Inflammatory macrophage (primary cell): ENCODE measurements around the gene LCNL1.

ENCODE experiments used
- DNase-seq, 2 donors: peaks; one replicate each; pipeline ENCODE4 v3.0.0-alpha.2; 2020 to 2022
- total RNA-seq, 18 experiments: gene quantifications; one replicate each; lab custom pipeline; 2026; ENCODE audit warnings: mixed read lengths in 6 of 18, inconsistent platforms in 2 of 18; lab: John Stamatoyannopoulos, UW

The LCNL1 gene
- total RNA-seq: 0 to 2.6 (median 0.15) reads per million in 18 experiments

GRCh38 chr9:136982232-136983051 lies at the start of gene LCNL1:
Gene LCNL1, plus strand, starts transcription at chr9:136982993. Its CDS starts 594 bp downstream, at chr9:136983587.
- DNase-seq: no peak

DNA sequence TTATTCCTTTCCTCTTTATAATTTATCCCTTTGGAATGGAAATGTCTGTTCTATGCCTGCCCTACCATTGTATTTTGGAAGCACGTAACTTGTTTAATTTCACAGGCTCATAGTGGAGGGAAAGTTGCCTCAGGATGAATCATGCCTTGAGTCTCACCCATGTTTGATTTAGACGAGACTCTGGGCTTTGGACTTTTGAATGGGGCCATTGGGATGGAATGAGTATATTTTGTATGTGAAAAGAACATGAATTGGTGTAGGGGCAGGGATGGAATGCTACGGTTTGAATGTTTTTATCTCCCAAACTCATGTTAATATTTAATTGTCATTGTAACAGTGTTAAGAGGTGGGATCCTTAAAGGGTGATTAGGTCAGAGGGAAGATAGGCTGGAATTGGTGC lies 48.5 kb upstream of the LCNL1 start:
- DNase-seq: no peak

DNA sequence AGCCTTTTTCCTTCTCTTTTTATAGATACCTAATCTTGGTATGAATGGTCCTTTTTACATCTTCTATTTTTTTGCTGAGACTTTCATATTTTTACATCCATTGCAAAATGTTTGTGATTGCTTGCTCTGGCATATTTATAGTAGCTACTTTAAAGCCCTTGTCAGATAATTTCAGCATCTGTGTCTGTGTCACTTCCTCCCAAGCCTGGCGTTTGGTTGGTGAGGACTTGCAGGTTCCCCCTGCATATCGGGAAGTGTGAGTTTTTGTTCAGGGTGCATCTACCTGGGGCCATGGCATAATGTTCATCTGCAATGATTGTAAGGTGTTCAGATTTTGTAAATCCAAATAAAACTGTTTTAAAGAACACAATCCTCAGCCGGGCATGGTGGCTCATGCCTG lies 47.1 kb upstream of the LCNL1 start:
- DNase-seq: peak; percentile 47 to 67

- DNase-seq: no peak
These were observed 46.1 kb upstream of the LCNL1 start for GRCh38 chr9:136936645-136937170.

DNA sequence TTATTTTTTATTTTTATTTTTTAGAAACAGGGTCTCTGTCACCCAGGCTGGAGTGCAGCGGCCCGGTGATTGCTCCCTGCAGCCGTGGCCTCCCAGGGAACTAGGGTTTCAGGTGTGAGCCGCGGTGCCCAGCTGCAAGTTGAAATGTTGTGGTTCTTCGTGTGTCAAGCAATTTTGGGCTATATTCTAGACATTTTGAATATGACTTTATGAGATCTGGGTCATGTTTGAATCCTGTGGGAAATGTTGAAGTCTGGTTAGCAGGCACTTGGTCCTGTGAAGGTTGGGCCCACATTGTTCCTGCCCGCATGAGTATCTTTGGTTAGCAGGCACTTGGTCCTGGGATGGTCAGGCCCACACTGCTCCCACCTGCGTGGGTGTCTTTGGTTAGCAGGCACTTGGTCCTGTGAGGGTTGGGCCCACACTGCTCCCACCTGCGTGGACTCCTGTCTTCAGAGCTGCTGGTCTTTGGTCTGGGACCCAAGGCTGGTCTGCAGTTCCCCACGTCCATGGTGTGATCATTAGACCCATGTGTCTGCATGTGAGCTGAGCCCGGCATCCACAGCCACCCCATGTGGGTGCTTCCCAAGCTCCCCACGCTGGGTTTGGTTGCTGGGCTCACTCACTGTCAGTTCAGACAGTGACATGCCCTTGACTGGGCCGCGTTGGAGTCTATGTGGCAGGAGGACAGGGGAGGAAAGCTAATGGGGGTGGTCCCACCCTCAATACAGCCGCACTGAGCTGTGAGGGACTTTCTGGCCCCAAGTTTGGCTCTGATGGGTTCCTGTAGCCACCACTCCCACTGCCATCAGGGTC lies 45.4 kb upstream of the LCNL1 start:
- DNase-seq: no peak

DNA sequence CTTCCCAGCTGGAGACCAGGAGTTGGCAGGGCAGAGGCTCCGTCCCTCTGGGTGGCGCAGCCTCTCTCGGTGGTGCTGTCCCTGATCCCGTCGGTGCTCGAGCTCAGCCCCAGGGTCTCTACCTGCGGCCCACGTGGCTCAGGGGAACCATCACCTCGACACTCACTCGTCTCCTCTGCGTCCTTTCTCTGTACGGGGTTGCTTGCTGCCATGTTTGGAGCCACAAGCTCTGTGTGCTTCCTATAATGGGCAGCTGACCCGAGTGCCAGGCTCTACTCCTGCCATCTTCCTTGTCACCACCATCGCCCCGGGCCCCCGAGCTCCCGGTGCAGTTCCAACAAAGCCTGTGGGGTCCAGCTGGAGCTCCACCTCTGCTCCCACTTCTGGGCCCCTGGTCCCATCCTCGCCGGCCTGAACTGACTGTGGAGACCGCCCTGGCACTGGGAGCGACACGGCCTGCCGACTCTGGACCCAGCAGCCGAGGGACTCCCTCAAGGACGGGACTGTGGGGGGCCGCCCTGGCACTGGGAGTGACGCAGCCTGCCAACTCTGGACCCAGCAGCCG lies 43.3 kb upstream of the LCNL1 start:
- no peak for DNase-seq

GRCh38 chr9:136939996-136940525 lies 42.7 kb upstream of the LCNL1 start:
- DNase-seq: no peak

GRCh38 chr9:136940526-136941230 lies 42.1 kb upstream of the LCNL1 start:
- DNase-seq: no peak

- DNase-seq: no peak
These were observed 41.3 kb upstream of the LCNL1 start for GRCh38 chr9:136941231-136942111.

DNA sequence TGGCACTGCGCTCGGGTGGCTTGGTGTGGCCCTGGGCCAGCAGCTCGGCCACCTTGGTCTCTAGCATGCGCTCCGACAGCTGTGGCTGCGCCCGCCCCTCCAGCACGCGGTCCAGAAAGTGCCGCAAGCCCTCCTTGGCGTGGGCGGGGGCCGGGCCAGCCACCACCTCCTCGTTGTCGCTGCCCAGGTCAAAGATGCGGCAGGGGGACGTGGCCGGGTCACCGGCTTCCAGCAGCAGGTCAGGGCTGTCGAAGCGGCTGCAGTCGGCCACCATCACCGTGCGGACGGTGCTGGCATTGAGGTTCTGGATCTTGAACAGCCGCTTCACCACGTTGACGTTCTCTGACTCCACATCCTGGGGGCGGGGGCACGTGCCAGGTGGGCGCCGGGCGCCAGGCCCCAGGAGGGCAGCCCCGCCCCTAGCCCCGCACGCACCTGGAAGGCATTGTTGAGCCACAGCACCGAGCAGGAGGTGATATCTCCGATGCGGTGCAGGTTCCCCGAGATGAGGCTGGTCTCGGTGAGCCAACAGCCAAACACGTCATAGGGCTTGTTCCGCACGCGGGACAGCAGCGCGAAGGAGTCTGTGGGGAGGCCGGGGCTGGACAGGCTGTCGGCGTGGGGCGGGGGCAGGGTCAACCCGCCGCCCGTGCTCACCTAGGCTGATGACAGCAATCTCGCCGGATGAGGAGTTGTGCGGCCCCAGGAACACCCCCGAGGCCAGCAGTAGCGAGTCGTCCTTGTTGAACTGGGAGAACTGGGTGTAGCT lies 40.5 kb upstream of the LCNL1 start:
- no peak for DNase-seq

DNA sequence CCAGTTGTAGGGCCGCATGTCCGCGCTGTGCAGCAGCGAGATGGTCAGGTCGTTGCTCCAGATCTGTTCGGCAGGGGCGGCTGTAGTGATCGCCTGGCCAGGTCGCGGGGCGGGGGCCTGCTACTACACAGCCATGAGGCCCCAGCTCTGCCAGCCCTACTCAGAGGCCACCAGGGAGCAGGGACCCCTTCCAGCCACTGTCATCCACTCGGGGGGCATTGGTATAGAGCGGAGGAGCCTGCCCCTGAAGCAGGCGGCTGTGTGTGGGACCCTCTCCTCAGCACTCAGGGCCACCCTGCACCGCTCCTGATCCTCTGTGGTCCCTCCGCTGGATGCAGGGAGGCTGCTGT lies 39.9 kb upstream of the LCNL1 start:
- no peak for DNase-seq

GRCh38 chr9:136943291-136944211 lies 39.2 kb upstream of the LCNL1 start:
- peak in 1 of 2 donors; percentile 32 for DNase-seq

- peak in 1 of 2 donors; percentile 55 for DNase-seq
These were observed 38.6 kb upstream of the LCNL1 start for GRCh38 chr9:136944212-136944518.

DNA sequence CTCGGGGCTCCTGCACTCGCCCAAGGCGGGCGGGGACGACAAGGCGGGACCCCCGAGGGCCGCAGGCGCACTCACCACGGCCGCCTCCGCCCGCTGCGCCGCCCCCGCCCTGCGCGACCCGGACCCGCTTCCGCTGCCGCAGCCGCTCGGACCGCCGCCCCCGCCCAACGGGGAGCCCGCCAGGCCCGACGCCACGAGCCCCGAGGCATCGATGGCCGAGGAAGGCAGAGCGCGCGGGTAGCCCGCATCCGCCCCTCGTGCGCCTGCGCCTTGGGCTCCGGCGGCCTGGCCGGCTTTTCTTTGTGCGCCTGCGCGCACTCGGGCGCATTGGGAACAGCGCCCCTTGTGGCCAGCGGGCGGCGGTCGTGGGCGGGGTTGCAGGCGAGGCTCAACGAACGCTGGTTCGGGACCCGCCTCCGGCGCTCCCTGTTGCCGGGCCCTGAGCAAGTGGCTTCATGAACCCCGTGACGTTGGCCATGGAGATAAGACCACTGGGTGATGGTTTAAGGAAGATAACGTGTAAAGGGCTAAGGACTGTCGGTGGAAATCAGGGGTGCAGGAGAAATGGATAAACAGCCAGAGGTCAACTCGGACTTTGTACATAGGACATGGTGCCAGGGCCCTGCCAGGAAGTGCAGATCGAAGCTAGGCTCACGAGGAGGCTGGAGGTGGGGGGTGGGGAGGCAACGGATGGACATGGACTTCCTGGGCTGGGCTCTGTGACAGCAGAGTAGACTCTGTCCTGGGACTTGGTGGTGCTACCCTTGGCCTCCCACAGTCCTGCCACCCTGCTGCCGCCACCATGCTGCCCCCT lies 38.1 kb upstream of the LCNL1 start, which contains the start of the genes C8G and FBXW5:
Gene C8G, plus strand, starts transcription at position 725 of the 814 bp plus-strand sequence. Its CDS starts 78 bp downstream, at position 803.
Gene FBXW5, minus strand, starts transcription at position 220 of the 814 bp plus-strand sequence. CDS start 655 bp downstream, outside the sequence.
- peak; percentile 95 to 97 for DNase-seq

DNA sequence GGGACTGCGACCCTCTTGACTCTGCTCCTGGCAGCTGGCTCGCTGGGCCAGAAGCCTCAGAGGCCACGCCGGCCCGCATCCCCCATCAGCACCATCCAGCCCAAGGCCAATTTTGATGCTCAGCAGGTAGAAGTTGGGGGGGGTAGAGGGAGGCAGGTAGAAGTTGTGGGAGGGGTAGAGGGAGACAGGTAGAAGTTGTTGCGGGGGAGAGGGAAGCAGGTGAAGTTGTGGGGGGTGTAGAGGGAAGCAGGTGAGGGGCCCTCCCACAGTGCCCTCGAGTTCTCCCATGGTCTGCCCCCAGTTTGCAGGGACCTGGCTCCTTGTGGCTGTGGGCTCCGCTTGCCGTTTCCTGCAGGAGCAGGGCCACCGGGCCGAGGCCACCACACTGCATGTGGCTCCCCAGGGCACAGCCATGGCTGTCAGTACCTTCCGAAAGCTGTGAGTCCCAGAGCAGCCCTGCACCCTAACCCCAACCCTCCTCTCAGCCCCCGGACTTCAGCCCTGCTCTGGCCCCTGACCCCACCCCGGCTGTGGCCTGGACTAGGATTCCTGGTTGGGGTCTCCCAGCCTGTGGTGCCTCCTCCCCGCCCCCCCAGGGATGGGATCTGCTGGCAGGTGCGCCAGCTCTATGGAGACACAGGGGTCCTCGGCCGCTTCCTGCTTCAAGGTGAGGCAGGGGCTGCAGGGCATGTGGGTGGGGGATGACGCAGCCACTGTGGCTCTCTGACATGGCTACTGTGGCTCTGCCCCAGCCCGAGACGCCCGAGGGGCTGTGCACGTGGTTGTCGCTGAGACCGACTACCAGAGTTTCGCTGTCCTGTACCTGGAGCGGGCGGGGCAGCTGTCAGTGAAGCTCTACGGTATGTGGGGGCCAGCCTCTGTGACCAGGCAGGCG lies 37.2 kb upstream of the LCNL1 start:
- DNase-seq: no peak

- DNase-seq: no peak
These were observed 36.4 kb upstream of the LCNL1 start for GRCh38 chr9:136946228-136947027.
